ENCODE measurements around the gene BGN. TPM values are rescaled to one million over a fixed set of nuclear protein-coding genes. Genes with fewer than 3 reads are reported as not detected.

The BGN gene
- total and polyA plus RNA-seq, 12 donors = 38.7 to 202 (median 68.0) TPM

- H3K27me3 ChIP-seq = peaks cover 0 to 5% (median 0%) of the 10 kb centered on the region in 7 donors
- no peak overlapping the region for H3K27ac ChIP-seq
- WGBS, 2 donors = 93 to 99% methylated on average over 9 to 14 of the region's 14 CpGs
- DNase-seq (no peak), ATAC-seq (no peak)
- intact Hi-C loops (cut with DNase I) = loop anchor here in 5 of 10 donors (5.0 to 10.0 kb wide), 4 partner anchors 35 to 468 kb away; no protein-coding TSS in a partner anchor
- peaks cover 0 to 25% (median 0%) of the 10 kb centered on the region in 9 donors for H3K4me1 ChIP-seq
- no peak overlapping the region for H3K4me3 ChIP-seq
- H3K9me3 ChIP-seq = no peaks in the 10 kb centered on the region
- no peaks in the 10 kb centered on the region for H3K36me3 ChIP-seq
- no peak for TF ChIP-seq CTCF (IDR thresholded peaks at IDR 0.05)
These were observed 8.0 kb downstream of the BGN start for GRCh38 chrX:153502796-153503195.

GRCh38 chrX:153504445-153505016, 9.8 kb downstream of the BGN start:
- DNase-seq = no peak
- ATAC-seq = no peak
- H3K4me3 ChIP-seq = no peak overlapping the region
- no peaks in the 10 kb centered on the region for H3K36me3 ChIP-seq
- peaks cover 0 to 25% (median 0%) of the 10 kb centered on the region in 9 donors for H3K4me1 ChIP-seq
- H3K9me3 ChIP-seq = no peaks in the 10 kb centered on the region
- peaks cover 0 to 10% (median 0%) of the 10 kb centered on the region in 7 donors for H3K27me3 ChIP-seq
- no peak overlapping the region for H3K27ac ChIP-seq
- intact Hi-C loops (cut with DNase I) = loop anchor here in 8 of 10 donors (5.0 to 10.0 kb wide), 7 partner anchors 32 to 547 kb away; partner anchors contain the start of gene HAUS7 (in 4 of the 8)
- 73 to 80% methylated on average over 19 to 26 of the region's 26 CpGs for WGBS, 2 donors
- no peak for TF ChIP-seq CTCF (IDR thresholded peaks at IDR 0.05)

- no peaks in the 10 kb centered on the region for H3K36me3 ChIP-seq
- no peaks in the 10 kb centered on the region for H3K9me3 ChIP-seq
- peaks cover 0 to 16% (median 0%) of the 10 kb centered on the region in 9 donors for H3K4me1 ChIP-seq
- peaks cover 0 to 10% (median 0%) of the 10 kb centered on the region in 7 donors for H3K27me3 ChIP-seq
- H3K27ac ChIP-seq = no peak overlapping the region
- 85 to 87% methylated on average over 18 of the region's 18 CpGs for WGBS, 2 donors
- intact Hi-C loops (cut with DNase I) = loop anchor here in 7 of 10 donors (5.0 to 10.0 kb wide), 6 partner anchors 33 to 548 kb away; partner anchors contain the start of gene HAUS7 (in 4 of the 7)
- H3K4me3 ChIP-seq = no peak overlapping the region
- no peak for TF ChIP-seq CTCF (IDR thresholded peaks at IDR 0.05)
- ATAC-seq (no peak), DNase-seq (no peak)
These were observed 10.6 kb downstream of the BGN start for GRCh38 chrX:153505361-153505760.

GRCh38 chrX:153507484-153508178, 12.9 kb downstream of the BGN start:
- 19 to 30% methylated on average over 9 to 17 of the region's 19 CpGs for WGBS, 2 donors
- peak; percentile 65 to 95 (median 82) for TF ChIP-seq CTCF (IDR thresholded peaks at IDR 0.05)
- intact Hi-C loops (cut with DNase I) = loop anchor here in 8 of 10 donors (2.0 to 10.0 kb wide), 8 partner anchors 35 to 550 kb away; partner anchors contain the start of gene HAUS7 (in 5 of the 8)

More at GRCh38 chrX:153507484-153508178, 12.9 kb downstream of the BGN start:
- no peaks in the 10 kb centered on the region for H3K9me3 ChIP-seq
- H3K27me3 ChIP-seq = peaks cover 0 to 10% (median 0%) of the 10 kb centered on the region in 7 donors
- peak overlapping the region in 1 of 10 donors; percentile 10 for H3K27ac ChIP-seq
- H3K36me3 ChIP-seq = no peaks in the 10 kb centered on the region
- H3K4me3 ChIP-seq = no peak overlapping the region
- peaks cover 0 to 10% (median 0%) of the 10 kb centered on the region in 9 donors for H3K4me1 ChIP-seq
- ATAC-seq (peak; percentile 77 to 93 (median 86)), DNase-seq (peak; percentile 74 to 83)
